SK-N-SH treated with all-trans-retinoic acid at 6 μM for 48 hours (cell line): Measurements from ENCODE around the gene TOX2.

ENCODE experiments used
- ARNTL ChIP-seq: fragments of 450-650 bp; formaldehyde crosslinking; IDR thresholded peaks from 2 replicates; pipeline ENCODE4 v1.5.0; 2020; ENCODE audit warnings: low read depth, mild to moderate bottlenecking, moderate library complexity, borderline replicate concordance
- BACH2 ChIP-seq: fragments of 250-450 bp; sonication (Bioruptor Pico); IDR thresholded peaks from 2 replicates; pipeline ENCODE4 v1.9.0; 2021; ENCODE audit warnings: mild to moderate bottlenecking, borderline replicate concordance
- CREB5 ChIP-seq: fragments of 250-450 bp; sonication (Bioruptor Pico); IDR thresholded peaks from 2 replicates; pipeline ENCODE4 v1.5.1; 2020; ENCODE audit warnings: low read depth, mild to moderate bottlenecking, moderate library complexity
- CSDC2 ChIP-seq: fragments of 250-450 bp; sonication (Bioruptor Pico); IDR thresholded peaks from 2 replicates; pipeline ENCODE4 v1.5.0; 2020; ENCODE audit warnings: mild to moderate bottlenecking, moderate library complexity
- CSRNP3 ChIP-seq: fragments of 250-450 bp; sonication (Bioruptor Pico); IDR thresholded peaks from 2 replicates; pipeline ENCODE4 v1.5.1; 2021; ENCODE audit warnings: mild to moderate bottlenecking, moderate library complexity
- ISL1 ChIP-seq: fragments of 250-450 bp; sonication (Bioruptor Pico); IDR thresholded peaks from 2 replicates; pipeline ENCODE4 v2.1.2; 2022; ENCODE audit warnings: mild to moderate bottlenecking, moderate library complexity
- PATZ1 ChIP-seq: fragments of 250-450 bp; sonication (Bioruptor Pico); IDR thresholded peaks from 2 replicates; pipeline ENCODE4 v1.8.0; 2020; ENCODE audit warnings: mild to moderate bottlenecking, moderate library complexity, borderline replicate concordance
- RARB ChIP-seq: fragments of 250-450 bp; sonication (Bioruptor Pico); IDR thresholded peaks from 2 replicates; pipeline ENCODE4 v1.8.0; 2021; ENCODE audit warnings: mild to moderate bottlenecking, moderate library complexity
- TCF4 ChIP-seq: fragments of 250-450 bp; sonication (Bioruptor Pico); IDR thresholded peaks from 2 replicates; pipeline ENCODE4 v1.8.0; 2021; ENCODE audit warnings: mild to moderate bottlenecking, moderate library complexity, borderline replicate concordance
- ZC3H10 ChIP-seq: fragments of 250-450 bp; sonication (Bioruptor Pico); IDR thresholded peaks from 2 replicates; pipeline ENCODE4 v1.5.1; 2021; ENCODE audit warnings: mild to moderate bottlenecking, moderate library complexity
- ZFP30 ChIP-seq: fragments of 450-650 bp; formaldehyde crosslinking; IDR thresholded peaks from 2 replicates; pipeline ENCODE4 v1.5.0; 2022; ENCODE audit warnings: mild to moderate bottlenecking, moderate library complexity
- ZNF565 ChIP-seq: fragments of 450-650 bp; formaldehyde crosslinking; conservative IDR thresholded peaks from 2 replicates; pipeline ENCODE4 v1.5.0; 2020; ENCODE audit warnings: low read depth, mild to moderate bottlenecking, moderate library complexity
- ZNF70 ChIP-seq: fragments of 450-650 bp; formaldehyde crosslinking; IDR thresholded peaks from 2 replicates; pipeline ENCODE4 v1.5.0; 2020; ENCODE audit warnings: mild to moderate bottlenecking, moderate library complexity

- TF ChIP-seq ZFP30 (CRISPR knock-in tag) = no peak
- TF ChIP-seq PATZ1 (CRISPR knock-in tag) = no peak
- no peak for TF ChIP-seq ZNF565 (CRISPR knock-in tag)
- TF ChIP-seq ZC3H10 (CRISPR knock-in tag) = no peak
- no peak for TF ChIP-seq ARNTL (CRISPR knock-in tag)
- no peak for TF ChIP-seq TCF4 (CRISPR knock-in tag)
- TF ChIP-seq BACH2 (CRISPR knock-in tag) = no peak
- TF ChIP-seq CSRNP3 = no peak
- no peak for TF ChIP-seq ZNF70 (CRISPR knock-in tag)
- TF ChIP-seq ISL1 (CRISPR knock-in tag) = no peak
- TF ChIP-seq RARB (CRISPR knock-in tag) = no peak
- TF ChIP-seq CSDC2 (CRISPR knock-in tag) = no peak
- no peak for TF ChIP-seq CREB5 (CRISPR knock-in tag)
Observed at GRCh38 chr20:43985608-43986316, 71.1 kb downstream of the TOX2 start.
